SHP77 (cell line): Measurements from ENCODE around the gene HS6ST2.

Experiments used
- DNase-seq, 2 experiments: peaks; one replicate each; lab custom pipeline; 2025; lab: John Stamatoyannopoulos, UW

The HS6ST2 gene

DNA sequence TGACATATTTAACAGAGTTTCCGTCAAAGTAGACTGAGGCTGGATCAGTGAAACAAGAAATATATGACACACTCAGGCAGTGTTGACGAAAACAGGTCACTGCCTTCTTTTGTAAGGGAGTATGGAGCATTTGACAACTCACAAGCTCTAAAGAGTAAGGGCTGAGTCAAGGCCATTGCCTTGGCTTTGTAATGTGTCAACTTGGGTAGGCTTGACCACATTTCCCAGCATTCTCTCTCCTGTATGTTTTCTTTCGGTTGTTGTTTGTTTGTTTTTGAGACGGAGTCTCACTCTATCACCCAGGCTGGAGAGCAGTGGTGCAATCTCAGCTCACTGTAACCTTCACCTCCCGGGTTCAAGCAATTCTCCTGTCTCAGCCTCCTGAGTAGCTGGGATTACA lies 344.6 kb downstream of the HS6ST2 start:
- DNase-seq = no peak

DNA sequence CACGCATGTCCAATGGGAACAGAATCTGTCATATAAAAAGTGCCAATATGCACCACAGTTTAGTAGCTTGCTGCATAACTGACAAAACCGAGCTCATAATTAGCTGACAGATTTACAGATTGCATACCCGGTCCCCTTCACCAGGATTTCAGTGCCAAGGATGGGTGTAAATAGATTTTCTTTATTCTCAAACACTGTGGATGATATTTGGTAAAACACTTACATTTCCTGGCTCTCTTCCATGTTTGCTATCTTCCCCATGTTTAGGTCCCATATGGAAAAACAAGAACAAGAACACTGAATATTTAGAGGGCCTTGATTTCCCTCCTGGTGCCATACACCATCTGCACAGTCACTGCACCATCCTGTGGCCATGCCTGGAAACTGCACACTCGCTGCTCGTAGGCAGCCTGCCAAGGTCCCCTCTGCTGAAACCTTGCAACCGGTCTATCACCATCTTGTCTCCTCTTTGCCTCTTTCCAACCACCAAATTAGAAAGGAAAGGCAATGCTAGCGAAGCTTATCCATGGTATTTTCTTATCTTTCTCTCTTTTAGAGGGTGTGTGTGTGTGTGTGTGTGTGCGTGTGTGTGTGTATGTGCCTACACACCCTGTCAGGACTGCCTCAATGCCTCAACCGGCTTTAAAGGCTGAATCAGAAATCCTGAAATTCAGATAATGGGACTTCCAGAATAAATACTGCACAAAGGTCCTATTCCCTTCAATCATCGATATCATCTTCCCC lies 345.4 kb downstream of the HS6ST2 start:
- DNase-seq = peak; percentile 14 to 16

DNA sequence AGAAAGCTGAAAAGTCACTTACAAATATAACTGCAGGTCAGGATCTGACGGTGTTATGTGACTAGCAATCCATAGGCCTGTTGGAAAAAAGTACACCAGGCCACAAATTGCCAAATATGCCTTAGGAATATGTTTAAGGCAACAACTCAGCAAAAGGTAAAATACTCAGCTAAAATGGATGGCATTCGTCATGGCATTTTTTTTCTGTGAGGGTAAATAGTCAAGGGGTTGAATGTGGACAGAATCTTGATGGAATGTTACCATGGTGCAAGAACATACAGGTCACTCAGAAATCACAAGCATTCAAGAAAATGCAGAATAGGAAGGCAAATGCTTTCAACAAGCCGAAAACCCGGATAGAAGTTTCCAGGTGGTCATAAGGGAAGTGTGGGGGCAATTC lies 347.9 kb downstream of the HS6ST2 start:
- DNase-seq = no peak

DNA sequence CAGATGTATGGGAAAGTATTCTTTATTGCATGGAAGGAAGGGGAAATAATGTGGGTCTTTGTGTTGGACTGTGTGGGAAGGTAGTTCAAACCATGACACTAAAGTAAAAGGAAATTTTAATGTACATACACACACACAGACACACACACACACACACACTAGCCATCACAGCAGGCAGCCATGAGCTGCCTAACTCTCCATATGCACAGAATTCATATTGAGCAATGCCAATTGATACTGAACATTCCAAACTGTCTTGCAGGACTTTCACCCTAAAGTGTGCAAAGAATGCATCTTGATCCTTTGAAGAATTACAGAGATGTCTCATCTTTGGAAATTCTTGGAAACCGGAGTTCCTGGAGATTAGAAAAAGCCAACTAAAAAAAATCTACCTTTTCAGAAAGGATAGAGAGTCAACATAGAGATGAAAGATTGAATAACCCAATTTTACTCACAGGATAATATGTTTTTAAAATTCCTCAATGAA lies 349.0 kb downstream of the HS6ST2 start:
- no peak for DNase-seq

DNA sequence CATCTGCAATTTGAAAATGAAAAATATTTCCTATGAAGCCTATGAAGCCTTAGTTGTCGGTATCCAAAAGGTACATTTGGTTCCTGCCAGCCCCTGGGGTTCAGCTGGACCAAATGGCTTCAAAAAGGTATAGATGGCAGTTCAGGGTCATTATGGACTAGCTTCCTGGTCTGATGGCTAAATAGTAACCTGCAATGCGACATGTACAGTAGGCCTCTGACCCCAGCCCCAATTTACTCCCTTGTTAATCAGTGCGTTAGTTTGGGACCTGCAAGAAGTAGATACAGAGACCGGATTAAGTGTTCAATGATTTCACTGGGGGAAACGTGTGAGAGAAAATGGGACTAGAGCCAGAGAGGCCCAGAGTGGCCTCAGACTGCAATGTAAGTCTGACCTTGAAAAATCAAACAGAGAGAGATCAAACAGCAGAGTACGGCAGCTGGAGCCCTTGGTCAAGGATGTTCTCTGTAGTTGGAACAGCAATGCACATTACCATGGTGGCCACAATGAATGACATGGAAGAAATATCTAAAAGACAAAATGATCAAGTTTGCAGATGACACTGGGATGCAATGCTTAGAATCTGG lies 354.6 kb downstream of the HS6ST2 start:
- DNase-seq = no peak

DNA sequence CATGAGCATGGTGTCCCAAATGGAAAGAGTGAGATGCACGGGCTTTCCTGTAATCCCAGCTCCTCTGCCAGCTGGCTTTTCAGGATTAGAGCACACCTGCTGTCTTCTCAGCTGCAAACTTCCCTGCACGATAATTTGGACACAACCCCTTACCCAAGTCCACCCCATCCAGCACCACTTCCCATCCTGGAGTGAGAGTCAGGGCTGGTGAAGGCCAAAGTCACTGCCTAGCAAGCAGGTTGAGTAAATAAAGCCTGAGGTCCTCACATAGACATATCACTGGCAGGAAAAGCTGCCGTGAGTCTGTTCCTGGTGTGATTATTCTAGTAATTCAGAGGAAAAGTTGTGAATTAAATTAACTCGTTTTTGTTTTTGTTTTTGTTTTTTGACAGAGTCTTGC lies 355.7 kb downstream of the HS6ST2 start:
- DNase-seq = no peak

DNA sequence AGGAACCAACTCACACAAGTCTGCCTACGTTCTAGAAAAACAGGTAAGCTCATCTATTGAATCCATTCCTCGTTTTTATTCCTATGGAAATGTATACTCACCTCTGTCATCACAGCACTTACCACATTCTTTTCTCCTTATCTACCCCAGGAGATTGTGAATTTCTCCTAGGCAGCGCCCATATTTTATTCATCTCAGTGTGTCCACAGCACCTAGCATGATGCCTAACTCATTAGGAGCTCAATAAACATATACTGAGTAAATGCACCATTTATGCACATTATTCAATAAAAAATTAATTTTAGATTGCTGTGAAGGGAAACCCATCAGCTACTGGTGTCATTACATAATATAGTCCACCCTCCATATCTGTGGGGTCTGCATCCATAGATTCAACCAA lies 363.4 kb downstream of the HS6ST2 start:
- DNase-seq = no peak

DNA sequence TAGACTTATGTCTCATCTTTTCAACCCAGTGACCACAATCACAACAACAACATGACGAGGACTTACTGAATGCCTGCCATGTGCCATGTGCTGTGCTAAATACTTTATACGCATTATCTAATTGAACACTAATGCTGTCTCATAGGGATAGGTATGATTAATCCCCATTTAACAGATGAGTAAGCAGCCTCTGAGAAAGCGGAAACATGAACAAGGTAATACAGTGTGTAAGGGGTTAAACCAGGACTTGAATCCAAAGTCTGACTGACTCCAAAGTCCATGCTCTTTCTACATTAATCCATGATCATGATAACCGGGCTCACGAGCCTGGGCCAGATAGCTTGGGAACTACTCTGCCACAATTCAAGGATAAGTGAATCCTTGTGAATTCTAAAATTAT lies 364.3 kb downstream of the HS6ST2 start:
- DNase-seq = no peak

DNA sequence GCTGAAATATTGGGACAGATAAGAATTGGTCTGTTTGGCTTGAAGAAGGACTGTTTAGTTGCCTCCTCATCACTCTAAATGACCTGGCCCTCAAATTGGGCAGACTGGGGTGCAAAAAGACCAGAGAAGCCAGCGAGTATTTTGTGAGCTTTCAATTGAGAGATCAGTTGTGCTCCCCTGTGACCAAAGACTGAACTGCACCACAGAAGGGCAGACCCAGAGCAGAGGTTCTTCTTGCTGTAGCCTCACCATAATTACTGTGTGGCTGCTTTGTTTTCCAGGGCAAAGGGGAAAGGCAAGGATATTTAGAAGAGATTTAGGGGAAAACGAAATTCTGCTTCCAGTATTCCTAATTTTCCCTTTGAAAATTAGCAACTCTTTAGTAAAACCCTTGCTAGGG lies 365.5 kb downstream of the HS6ST2 start:
- DNase-seq = peak in 1 of 2 experiments; percentile 1

DNA sequence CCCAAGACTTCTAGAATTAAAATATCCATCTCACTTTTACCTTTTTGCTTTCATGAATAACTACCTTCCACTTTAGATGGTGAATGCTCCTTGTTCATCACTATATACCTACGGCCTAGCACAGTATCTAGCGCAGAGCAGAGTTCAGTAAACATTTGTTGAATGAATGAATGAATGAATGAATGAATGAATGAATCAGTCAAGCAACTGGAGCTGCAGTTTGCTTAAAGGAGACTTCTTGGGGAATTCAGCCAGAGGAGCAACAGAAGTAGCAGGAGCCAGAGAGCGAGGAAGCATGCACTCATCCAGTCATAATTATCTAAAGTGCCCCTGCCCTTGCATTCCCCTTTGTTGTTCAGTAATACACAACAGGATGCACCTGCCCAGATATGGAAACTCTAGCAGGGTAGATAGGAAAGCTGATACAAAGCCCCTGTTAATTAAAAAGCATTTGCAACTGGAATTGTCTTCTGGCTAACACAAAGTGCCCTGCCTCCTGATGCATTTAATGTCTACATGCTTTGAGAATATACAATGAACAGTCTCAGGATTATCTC lies 366.6 kb downstream of the HS6ST2 start:
- DNase-seq = no peak

DNA sequence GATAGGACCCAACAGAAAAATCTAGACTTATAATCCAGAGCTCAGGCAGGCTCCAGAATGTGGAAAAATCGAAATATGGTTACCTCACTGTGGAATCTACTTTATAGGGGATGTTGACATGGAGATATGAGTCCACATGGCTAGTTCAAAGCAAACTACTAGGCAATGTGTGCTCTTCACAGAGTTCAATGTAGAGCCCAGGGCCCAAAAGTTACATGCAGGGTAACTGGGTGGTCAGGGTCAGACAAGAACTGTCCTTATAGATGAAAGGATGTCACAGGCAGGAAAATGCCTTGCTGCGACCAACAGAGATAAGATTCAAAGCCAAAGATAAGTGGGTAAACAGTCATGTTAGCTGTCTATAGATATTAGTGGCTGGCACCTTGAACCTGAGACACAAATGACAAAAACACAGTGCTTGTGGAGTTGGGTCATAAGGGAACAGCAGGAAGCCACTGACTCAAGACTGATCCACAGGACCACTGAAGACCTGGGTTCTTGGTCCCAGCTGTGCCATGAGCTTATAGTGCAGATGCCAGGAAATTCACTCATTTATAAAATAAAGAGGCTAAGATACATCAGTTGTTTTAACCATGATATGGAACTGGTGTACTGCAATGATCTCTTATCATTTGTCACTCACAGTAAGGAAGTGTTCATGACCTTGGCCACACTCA lies 367.9 kb downstream of the HS6ST2 start:
- DNase-seq = no peak

DNA sequence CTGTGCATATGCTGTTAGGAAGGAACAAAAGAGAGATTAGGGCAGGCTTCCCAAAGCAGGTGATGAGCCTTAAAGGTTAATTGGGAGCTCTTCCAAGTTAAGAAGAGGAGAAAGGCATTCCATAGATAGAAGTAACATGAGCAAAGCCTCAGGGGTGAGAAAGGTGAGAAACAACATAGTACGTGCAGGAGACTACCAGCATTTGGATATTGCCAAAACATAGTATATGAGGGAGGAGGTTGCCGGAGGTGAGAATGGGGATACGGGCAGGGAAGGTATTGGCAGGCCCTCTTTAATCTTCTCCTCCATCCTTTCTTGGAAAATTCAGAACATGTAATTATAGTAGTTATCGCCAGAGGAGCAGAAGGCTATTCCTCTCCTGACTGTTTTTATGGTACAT lies 373.5 kb downstream of the HS6ST2 start:
- DNase-seq = no peak

DNA sequence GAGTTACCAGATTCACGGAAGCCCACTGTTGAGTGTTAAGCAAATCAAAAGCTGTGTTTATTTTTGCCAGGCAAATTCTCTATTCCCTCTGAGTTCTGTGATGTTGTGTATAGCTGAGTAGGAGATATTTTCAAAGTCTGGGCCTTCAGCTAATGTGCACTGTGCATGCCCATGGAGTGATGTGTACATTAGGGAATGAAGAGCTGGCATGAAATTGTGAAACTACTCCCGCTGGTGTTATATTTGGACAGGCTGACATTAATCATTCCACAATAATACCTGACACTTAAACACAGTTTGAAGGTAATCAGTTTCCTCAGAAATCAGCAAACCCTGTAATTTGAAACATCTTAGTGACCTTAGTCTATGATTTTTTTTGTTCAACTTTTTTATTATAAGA lies 381.5 kb downstream of the HS6ST2 start:
- DNase-seq = no peak
